SK-N-MC (cell line): ENCODE results near the gene POU3F1.
A peak's percentile ranks its signal among the peaks of the same experiment; 100 is the strongest.

Source experiments
- DNase-seq: peaks from one replicate; pipeline ENCODE4 v3.0.0-alpha.2; 2011; ENCODE audit warnings: low read depth, low spot score
- H3K27ac ChIP-seq: fragments of 200-600 bp; sonication (generic); 2 replicates; pipeline ENCODE4 v1.5.1; 2016; ENCODE audit warnings: mixed run types
- H3K36me3 ChIP-seq: fragments of 200-600 bp; sonication (generic); 2 replicates; pipeline ENCODE4 v1.6.1; 2017; ENCODE audit warnings: antibody characterized with exemption, low read length, mixed read lengths; ENCODE audit not compliant: insufficient read depth
- H3K4me3 ChIP-seq: fragments of 200-600 bp; sonication (generic); 2 replicates; pipeline ENCODE4 v1.5.1; 2016
- H3K9ac ChIP-seq: fragments of 200-600 bp; sonication (generic); 2 replicates; pipeline ENCODE4 v1.8.0; 2017; ENCODE audit warnings: mixed run types, mixed read lengths; ENCODE audit not compliant: insufficient read length
- H3K9me3 ChIP-seq: fragments of 200-600 bp; sonication (generic); 2 replicates; pipeline ENCODE4 v1.6.1; 2017; ENCODE audit warnings: low read depth, mild to moderate bottlenecking, antibody characterized with exemption, low read length, moderate library complexity, mixed read lengths
- EZH2 ChIP-seq: fragments of 200-600 bp; sonication (generic); IDR thresholded peaks from one replicate; pipeline ENCODE4 v1.6.1; 2017; ENCODE audit warnings: antibody characterized with exemption
- FOXP2 ChIP-seq: optimal IDR thresholded peaks from 2 replicates; pipeline ENCODE3; 2011; ENCODE audit warnings: mild to moderate bottlenecking, moderate library complexity; ENCODE audit not compliant: insufficient read depth; ENCODE audit errors: extremely low read length, control extremely low read depth
- POLR2AphosphoS5 ChIP-seq: IDR thresholded peaks from 2 replicates; pipeline ENCODE4 v1.6.1; 2012; ENCODE audit warnings: mild to moderate bottlenecking, low read depth, low read length, borderline replicate concordance

Gene POU3F1

DNA sequence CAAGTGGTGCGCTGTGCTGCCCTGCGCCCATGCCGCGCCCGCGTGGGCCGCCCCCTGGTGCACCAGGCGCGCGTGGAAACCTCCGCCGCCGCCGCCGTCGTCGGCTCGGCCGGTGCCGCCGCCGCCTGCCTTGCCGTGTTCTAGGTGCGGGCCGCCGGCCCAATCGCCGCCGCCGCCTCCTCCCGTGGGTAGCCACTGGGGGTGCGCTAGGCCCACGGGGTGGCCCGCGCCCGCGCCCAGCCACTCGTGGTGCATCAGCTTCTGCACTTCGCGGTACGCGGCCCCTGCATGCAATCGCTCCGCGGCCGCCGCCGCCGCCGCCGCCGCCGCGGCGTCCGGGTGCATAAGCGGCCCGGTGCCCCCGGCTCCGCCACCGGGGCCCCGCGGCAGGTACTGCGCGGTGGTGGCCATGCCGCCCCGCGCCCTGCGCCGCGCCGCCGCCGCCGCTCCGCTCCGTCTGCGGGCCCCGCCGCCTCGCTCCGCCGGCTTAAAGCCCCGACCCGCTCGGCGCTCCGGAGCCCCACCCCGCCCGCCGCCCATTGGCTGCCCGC is at the start of gene POU3F1:
Gene POU3F1, minus strand, starts transcription at position 461 of the 551 bp plus-strand sequence. Its CDS starts 50 bp downstream, at position 411.
- Histone ChIP-seq H3K36me3 (peaks cover 13% of the 10 kb centered on the region), H3K9ac (peak within 1 kb of the TSS; percentile 37), H3K27ac (no peak within 1 kb of the TSS), H3K9me3 (no peaks in the 10 kb centered on the region), H3K4me3 (peak within 1 kb of the TSS; percentile 90)
- DNase-seq: no peak
- TF ChIP-seq EZH2 (no peak), FOXP2 (no peak), POLR2AphosphoS5 (no peak)

DNA sequence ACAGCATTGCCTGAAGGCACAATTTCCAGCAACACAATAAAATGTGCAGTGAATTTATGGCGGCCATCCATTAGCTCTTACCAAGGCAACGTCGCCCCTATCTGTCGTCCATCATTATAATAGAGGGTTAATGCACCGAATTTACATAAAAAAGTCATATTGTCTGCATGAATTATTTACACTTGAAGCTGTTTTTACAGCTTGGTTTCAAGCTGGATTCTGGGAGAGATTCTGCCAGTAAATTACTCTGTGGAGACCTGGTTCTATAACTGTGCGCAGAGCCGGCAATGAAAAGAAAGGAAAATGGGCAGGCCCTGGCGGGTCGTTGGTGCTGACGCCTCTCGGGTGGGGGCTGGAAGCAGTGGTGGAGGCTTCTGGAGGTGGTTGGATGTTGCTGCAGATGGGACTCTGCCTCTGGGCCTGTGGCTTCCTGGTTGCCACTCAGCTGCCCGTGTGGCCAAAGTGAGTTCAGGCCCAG is 48.9 kb upstream of the POU3F1 start:
- Histone ChIP-seq H3K27ac (peak overlapping the region; percentile 79), H3K36me3 (no peaks in the 10 kb centered on the region), H3K9me3 (no peaks in the 10 kb centered on the region), H3K9ac (no peak overlapping the region), H3K4me3 (peak overlapping the region; percentile 66)
- TF ChIP-seq FOXP2 (no peak), EZH2 (no peak), POLR2AphosphoS5 (no peak)
- peak; percentile 58 for DNase-seq

DNA sequence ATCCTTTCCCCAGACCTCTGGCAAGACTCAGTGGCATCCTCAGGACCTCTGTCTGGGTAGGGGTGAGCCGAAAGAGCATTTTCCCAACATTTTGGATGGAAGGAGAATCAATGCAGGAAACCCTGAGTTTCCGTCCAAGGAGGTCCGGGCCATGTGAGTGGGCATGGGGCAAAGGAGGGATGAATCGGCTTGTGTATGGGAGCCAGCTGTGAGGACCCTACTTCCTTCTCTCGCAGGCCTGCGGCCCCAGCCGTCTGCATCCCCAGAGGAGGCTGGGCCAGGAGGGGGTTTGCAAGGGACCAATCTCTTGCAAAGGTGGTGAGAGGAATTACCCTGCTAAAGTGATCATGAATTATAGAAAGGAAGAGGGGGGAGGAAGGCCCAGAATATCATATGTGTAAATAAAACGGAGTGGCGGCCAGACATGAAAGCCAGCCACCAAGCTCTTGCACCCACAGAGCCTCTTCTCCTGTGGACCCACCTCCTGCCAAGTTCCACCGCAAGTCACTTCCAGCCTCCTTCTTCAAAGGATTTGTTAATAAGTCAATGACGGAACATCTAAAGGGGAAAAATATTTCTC is 48.2 kb upstream of the POU3F1 start:
- no peaks in the 10 kb centered on the region for H3K9me3 ChIP-seq
- peak; percentile 26 for DNase-seq
- TF ChIP-seq EZH2 (no peak), FOXP2 (no peak), POLR2AphosphoS5 (no peak)
- no peaks in the 10 kb centered on the region for H3K36me3 ChIP-seq
- peak overlapping the region; percentile 79 for H3K27ac ChIP-seq
- no peak overlapping the region for H3K9ac ChIP-seq
- H3K4me3 ChIP-seq: peak overlapping the region; percentile 66

DNA sequence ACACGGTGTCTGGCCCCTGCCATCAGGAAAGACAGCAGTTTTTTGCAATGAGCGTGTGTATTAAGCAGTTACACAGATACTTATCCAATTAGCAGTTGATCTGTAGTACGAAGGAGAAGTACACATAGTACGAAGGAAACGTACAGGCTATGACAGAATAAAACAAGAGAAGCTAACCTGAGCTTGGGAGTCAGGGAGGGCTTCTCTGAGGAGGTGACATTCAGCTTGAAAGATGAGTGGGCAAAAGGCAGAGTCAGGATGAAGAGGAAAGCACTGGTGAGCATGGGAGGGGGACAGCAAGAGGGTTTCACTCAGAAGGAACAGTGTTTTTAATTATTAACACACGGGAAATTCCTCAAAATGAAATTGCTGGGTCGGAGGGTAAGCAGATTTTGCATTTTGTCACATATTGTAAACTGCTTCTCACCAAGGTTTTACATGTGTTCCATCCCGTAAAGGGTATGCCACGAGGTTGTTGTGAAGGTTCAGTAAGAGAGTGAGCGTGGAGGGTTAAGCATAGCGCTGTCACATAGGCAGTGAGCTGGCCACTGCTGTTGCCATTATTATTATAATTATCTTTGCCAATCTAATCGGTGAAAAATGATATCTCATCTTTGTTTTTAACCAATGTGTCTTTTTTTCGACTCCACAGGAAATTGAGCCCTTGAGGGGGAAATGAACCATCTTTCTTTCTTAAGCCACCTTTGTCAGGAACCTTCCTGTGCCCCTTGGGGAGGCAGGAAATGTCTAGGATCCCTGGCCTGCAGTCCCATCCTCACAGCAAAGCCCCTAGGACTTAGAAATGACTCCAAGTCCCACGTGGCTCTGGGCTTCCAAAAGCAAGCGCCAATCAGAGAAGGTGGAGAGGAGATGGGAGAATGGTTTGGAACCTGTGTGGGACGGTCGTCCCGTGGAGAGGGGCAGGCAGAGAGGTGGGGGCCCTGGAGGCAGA is 47.3 kb upstream of the POU3F1 start:
- H3K9ac ChIP-seq: no peak overlapping the region
- peak overlapping the region; percentile 66 for H3K4me3 ChIP-seq
- no peak; the same call in 1 of the 2 replicates for TF ChIP-seq POLR2AphosphoS5
- TF ChIP-seq EZH2: no peak
- no peak for TF ChIP-seq FOXP2

DNA sequence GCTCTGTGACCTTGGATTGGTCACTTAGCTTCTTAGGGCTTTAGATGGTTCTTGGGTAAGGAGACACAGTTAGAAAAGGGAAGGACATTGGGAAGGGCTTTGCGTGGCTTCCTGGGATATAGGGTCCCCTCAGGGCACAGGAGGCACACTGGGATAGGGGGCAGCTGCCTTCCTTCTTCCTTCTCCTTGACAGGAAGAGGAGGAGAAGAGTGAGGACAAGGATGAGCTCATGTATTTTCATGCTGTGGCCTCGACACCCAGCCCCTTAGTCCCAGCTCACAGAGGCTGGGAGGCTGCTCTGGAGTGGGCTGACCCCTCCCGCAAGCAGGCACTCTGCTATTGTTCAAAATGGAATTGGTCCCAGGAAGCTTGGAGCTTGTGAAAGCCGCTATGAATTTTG is 45.7 kb upstream of the POU3F1 start:
- Histone ChIP-seq H3K4me3 (no peak overlapping the region), H3K9me3 (no peaks in the 10 kb centered on the region), H3K9ac (no peak overlapping the region), H3K27ac (no peak overlapping the region), H3K36me3 (no peaks in the 10 kb centered on the region)
- TF ChIP-seq POLR2AphosphoS5 (no peak), EZH2 (no peak), FOXP2 (no peak)
- DNase-seq: no peak

More for the DNA sequence above, 47.3 kb upstream of the POU3F1 start:
- Histone ChIP-seq H3K9me3 (no peaks in the 10 kb centered on the region), H3K36me3 (no peaks in the 10 kb centered on the region), H3K27ac (peak overlapping the region; percentile 79; the same call in 1 of the 2 replicates)
- peak; percentile 26 for DNase-seq

DNA sequence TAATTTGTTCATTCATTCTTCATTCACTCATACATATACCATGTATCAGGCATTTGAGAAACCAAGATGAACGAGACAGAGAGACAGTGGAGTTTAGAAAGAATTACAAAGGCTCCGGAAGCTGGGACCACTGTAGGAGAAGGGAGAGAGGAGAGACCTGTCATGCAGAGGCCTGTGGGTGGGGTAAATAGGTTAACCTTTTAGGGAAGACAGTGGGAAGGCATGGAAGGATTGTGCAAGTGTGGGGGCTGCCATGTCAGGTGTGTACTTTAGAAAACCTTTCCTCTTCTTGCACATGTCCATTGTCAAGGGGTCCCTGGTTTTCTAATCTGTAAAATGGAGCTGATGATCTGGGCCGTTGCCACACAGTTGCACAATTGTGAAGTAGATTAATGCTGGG is 44.2 kb upstream of the POU3F1 start:
- TF ChIP-seq EZH2 (no peak), POLR2AphosphoS5 (no peak), FOXP2 (no peak)

DNA sequence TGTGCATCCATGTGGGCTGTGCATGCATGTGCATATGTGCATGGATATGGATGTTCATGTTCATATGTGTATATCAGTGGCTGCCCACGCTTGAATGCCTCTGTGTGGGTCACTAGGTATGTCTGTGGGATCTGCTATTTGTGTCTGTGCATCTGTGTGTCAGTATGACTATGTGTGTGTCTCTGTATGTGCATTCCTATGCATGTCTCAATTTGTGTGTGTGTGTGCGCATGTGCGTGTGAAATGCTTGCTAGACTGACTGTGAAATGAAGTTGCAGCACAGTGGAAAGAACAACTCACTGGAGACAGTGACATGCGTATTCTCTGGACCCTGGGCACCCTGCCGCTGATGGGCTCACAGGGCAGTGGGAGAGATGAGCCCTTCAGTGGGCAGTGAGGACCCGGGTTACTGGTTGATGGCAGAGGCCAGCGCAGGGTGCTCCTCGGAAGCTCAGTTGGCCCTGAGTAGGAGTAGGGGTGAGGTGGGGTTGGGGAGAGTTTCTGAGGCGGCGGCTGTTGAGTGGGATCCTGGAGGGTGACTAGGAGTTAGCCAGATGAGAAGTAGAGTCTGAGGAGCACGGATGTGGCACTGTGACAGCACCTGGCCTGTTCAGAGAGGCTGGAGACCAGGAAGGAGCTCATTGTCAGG is 43.2 kb upstream of the POU3F1 start:
- H3K27ac ChIP-seq: no peak overlapping the region
- no peaks in the 10 kb centered on the region for H3K9me3 ChIP-seq
- H3K36me3 ChIP-seq: no peaks in the 10 kb centered on the region
- H3K4me3 ChIP-seq: no peak overlapping the region
- no peak overlapping the region for H3K9ac ChIP-seq
- no peak for DNase-seq
- TF ChIP-seq EZH2 (no peak), POLR2AphosphoS5 (no peak), FOXP2 (no peak)

More for the DNA sequence above, 44.2 kb upstream of the POU3F1 start:
- no peak for DNase-seq
- Histone ChIP-seq H3K36me3 (no peaks in the 10 kb centered on the region), H3K9ac (no peak overlapping the region), H3K9me3 (no peaks in the 10 kb centered on the region), H3K27ac (no peak overlapping the region), H3K4me3 (no peak overlapping the region)
